Measurements from ENCODE around the gene ALDH1L1.

The ALDH1L1 gene

DNA sequence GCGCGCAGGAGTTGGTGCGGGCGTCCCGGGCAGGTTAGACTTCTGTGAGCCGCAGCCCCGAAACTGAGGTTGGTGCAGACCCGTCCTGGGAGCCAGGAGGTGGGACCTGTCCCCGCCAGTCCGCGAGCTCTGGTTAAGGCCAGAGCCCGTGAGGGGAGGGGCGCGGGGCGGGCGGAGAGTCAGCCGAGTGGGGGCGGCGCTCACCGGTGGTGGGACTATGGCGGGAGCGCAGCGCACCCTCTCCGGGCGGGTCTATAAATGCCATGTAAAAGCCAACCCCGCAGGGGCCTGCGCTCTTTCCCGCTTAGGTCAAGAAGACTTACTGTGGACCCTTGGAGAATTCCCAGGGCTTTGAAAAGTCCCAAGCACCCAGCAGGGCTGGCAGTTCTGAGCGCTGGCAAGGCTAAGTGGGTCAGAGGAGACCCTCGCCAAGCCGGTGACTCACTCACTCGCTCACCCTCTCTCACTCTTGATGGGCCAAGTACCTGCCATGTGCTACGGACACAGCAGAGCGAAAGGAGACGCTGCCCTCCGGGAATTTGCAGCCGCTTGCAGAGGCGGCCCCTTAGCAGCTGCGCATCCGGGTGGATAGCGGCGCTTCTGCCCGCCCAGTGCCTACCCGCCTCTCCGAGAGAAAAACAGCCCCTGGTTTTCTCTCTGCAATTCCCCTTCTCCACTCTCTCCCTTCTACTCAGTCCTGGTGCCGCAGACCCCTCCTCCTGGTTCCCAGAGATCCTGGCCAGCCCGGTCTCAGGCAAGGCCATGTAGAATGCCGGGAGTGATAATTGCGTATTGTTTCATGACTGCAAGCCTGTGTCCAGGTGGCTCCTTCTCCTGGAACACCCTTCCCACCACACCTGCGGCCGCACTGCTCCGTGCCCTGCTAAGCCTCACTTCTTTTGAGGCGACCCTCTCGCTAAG lies at the start of gene ALDH1L1:
ALDH1L1 (minus strand) TSS at position 110 of the 921 bp plus-strand sequence. CDS start 19,607 bp downstream, outside the sequence.
- peak; percentile 78 for DNase-seq (ENCODE audit: low spot score)

DNA sequence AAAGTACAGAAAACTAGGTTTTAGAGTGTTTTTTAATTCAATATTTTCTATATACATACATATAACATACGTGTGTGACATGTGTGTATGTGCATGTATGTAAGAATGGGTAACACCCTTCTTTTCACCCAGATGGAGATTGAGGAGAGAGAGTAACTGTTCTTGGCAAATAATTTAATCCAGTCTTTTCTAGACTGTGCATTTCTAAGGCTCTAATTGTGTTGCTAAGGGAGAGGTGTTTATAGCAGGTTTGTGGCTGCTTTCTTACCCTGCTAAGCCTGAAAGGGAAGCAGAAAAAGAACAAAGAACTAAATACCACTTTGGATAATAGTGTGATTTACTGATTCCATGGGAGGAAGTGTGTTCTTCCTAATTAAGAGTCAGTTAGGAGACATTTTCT lies 46.0 kb upstream of the ALDH1L1 start:
- peak; percentile 34 for DNase-seq (ENCODE audit: low spot score)

DNA sequence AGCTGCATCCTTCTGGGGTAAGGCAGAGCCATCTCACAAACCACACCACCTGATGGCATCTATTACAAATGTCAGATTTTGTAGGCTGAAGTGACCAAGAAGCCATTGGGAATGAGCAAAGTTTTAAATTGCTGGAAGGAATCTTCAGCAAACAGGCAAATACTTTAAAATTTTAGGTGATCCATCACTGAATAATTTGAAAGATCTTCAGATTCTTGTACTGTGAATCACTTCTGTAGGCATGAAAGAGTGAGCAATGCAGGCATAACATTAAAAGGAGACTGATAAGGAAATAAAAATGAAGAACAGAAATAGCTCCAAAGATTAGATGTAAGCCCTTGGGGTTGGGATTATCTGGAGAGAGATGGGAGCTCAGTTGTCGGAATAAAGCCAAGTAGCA lies 36.0 kb upstream of the ALDH1L1 start:
- no peak for DNase-seq (ENCODE audit: low spot score)

DNA sequence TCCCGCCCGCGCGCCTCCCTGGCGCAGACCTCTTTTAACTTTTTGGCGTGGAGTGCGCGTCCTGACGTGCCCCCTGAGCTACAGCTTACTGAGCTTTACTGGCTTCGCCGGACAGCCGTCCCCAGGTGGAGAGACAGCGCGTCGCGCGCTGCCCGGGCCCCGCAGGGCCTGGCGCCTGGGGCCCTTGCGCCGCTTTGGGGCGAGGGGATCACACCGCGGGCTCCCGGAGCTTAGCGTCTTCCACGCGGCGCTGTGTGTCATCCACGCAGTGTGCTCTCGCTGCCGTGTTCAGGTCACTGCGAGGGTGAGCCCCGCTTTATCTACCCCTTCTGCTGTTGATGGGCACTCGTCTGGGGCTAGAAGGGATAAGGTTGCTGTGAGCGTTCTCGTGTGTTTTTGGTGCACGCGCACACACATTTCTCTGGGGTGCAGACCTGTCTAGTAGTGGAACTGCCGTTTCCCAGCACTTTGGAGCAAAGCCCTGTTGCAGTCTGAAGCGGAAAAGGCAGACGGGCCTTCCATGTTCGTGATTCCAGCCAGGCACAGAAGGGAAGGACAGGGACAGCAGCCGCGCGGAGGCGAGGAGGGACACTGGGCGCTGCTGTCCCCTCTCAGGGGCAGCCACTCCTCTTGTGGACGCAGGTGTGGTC lies 33.1 kb upstream of the ALDH1L1 start:
- DNase-seq (ENCODE audit: low spot score): no peak

DNA sequence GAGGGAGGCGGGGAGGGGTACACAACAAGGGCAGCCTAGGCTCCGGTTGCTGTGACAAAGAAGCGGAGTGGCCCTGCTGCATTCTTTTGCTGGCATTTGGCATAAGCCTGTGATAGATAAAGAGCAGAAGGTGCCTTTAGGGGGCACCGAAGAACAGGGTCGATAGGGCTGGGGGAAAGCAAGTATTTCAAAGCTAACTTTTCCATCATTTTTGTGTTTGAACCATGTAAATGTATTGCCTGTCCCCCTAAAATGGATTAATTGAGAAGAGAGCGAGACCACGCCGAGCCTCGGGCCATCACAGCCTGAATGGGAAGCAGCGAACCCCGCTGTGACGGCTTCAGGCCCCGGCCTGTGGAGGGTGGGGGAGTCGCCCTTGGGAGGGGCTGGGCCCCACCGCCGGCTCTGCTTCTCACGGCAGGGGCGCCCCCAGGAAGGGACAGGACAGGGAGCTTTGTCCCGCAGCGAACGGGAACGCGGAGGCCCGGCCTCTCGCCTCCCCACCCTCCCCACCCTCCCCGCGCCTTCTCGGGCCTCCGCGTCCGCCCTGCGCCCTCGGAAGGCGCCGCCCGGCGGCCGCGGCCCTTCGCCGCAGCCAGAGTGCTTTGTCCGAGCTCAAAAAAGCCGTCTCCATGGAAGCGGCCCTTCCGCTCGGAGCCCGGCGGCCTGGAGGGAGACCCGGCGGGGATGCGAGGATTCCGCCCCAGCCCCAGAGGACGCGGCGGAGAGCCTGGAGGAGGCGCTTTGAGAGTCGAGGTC lies 32.4 kb upstream of the ALDH1L1 start:
- DNase-seq (ENCODE audit: low spot score): peak; percentile 11

DNA sequence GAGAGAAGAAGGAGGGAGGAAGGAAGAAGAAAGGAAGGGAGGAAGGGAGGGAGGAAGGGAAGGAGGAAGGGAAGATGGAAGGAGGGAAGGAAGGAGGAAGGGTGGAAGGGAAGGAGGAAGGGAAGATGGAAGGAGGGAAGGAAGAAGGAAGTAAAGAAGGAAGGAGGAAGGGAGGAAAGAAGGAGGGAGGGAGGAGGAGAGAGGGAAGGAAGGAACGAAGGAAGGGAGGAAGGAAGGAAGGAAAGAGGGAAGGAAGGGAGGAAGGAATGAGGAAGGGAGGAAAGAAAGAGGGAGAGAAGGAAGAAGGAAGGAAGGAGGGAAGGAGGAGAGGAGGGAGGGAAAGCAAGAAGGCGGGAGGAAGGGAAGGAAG lies 31.8 kb upstream of the ALDH1L1 start:
- no peak for DNase-seq (ENCODE audit: low spot score)

DNA sequence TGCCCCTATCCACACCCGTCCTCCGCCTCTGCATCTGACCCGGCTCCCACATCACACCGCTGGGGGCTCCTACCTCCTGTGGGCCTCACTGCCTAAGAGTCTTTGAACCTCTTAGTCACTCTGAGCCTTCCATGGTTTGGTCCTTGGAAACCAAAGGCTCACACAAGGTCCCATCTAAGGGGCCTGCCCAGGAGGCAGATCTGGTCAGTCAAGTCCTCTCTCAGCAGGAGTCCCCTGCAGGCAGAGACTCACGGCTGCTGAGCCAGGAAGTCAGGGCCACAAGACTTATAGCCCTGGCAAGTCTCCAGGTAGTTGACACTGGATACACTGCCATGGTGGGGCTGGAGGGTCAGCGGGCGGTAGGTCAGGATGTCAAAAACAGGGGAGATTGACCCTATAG lies 31.2 kb upstream of the ALDH1L1 start:
- no peak for DNase-seq (ENCODE audit: low spot score)

DNA sequence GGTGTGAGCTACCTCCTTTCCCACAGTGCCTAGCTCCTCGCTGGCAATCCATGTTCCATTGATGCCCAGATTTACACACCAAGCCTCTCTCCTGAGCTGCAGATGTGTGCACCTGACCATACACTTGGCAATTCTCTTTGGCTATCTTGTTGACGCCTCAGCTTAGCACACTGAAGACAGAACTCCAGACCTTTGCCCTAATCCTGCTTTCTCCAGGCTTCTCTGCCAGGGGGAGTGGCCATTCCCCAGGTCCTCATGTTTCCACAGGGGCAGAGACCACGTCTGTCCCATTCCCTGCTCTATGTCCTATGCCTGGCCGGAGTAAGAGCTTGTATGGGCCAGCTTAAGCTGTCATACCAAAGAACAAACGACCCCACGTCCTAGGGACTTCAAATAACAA lies 30.2 kb upstream of the ALDH1L1 start:
- no peak for DNase-seq (ENCODE audit: low spot score)

DNA sequence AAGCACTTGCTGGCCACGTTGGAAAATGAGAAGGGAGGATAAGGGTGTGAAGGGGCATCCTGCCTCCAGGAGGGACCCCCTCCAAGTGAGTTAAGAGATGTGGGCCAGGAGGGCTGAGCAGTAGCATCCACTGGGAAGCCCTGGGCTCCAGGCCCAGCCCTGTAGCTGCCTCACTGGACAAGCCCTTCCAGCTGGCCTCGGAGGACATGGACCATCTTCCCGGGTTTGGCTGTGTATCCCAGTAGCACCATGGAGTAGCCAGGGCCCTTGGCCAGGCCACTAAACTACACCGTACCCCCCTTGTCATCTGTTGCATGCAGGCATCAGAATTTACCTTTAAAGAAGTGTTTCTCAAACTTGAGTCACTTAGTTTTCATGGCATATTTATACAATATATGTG lies 29.4 kb upstream of the ALDH1L1 start:
- no peak for DNase-seq (ENCODE audit: low spot score)

DNA sequence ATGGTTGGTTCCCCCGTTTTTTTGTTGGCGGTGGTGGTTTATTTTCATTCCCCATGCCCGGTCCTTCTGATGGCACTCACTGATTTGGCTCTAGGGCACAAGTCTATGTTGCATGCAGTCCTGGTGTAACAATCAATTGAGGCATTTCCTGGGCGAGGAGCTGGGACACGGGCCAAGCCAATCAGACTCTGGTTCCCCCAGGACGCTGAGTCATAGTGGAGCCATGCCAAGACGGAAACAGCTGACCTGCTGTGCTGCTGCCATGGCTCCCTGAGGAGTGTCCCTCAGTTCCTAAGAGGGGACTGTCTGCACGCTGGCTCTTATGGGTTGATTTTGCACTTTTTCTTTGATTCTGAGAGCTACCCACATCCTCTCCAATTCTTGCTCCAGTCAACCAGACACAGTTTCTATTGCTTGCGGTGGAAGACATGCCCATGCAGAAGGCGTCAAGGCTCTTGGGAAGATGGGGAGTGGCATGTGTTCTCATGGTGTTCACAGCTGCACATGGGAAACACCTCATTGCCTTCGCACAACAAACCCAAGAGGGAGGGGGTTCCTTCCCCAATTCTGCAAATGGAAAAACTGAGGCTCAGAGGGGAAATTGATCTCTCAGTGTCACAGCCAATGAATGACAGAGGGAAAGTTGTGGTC lies 28.3 kb upstream of the ALDH1L1 start:
- DNase-seq (ENCODE audit: low spot score): peak; percentile 11

DNA sequence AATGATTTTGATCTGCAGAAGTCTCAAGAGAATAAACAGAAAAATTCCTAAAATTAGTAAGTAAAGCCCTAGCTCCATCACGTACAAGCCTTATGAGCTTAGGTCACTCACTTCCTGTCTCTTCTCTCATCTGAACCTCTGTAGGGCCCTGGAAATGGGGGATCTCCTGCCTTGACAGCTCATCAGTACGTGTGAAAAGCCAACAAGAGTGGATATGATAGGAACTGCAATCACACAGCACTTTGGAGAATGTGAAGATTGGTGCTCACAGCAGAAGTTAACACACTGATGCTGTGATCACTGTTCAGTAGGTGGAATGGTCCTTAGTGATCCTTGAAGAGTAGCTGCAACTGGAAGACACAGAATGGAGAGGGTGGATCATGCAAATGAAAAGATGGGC lies 27.8 kb upstream of the ALDH1L1 start:
- no peak for DNase-seq (ENCODE audit: low spot score)

DNA sequence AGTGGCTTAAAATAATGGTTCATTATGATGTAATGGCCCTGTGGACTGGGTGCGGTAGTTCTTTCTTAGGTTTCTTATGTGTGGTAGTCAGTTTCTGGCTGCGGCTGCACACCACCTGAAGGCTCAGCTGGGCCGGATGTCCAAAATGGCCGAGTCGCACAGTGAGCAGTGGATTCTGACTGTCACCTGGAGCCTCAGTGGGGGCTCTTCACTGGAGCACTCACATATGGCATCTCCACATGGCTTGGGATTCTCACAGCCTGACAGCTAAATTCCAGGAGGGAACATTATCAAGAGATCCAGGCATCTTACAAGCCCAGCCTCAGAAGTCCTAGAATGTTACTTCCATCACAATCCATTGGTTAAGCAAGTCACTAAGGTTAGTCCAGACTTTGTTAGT lies 26.8 kb upstream of the ALDH1L1 start:
- DNase-seq (ENCODE audit: low spot score): no peak

DNA sequence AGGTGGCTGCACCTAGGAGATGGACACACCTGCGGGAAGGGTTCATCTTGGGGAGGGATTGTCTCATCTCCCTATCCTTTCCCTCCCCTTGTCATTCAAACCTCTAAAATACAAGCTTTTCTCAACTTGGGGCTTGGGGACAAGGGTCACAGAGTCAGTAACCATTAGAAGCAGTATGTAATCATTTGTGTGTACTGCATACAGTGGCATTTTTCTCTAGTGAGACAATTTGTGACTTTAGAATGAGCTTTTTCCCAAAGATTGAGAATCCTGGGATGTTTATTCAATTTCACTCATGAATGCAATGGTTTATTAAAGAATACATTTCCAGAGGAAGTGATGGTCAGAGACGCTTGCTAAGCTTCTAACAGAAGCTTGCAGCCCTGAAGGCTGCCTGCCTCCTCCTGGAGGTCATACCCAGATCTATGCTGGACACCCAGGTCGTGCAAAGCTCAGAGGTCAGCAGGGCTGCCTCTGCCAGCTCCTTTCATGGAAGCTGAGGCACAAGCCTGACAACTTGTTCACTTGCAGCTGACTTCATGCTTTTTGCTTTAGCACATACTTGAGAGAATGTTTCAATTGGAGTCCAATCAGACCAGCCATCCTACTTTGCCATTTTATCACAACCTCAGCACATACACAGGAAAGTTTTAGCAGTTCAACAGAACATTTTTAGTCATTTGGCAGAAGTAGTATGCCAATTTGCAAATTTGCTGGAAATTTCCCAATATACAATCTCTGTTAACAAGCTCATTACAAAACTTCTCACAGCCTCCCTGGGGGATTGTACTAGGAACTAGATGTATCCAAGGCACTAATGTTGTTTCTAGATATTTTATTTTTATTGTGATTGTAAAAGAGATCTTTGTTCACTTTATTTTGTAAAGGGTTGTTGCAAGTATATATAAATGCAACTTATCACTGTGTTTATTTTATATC lies 25.6 kb upstream of the ALDH1L1 start:
- no peak for DNase-seq (ENCODE audit: low spot score)

DNA sequence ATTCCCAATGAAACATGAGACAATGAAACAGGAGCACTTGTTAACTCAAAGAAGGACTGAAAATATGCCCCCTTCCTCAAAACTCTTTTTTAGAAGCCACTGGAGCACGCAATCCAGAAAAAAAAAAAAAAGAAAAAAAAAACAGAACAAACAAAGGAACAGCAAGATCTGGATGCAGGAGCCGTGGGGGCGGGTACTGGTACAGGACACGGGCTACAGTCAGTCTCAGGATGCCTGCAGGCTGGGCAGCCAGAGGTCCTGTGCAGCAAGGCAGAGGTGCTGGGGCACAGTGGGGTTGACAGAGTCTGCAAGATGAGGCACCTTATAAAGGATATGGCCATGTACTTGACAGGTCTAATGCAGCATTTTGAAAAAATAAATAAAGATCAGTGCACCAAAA lies 22.3 kb upstream of the ALDH1L1 start:
- no peak for DNase-seq (ENCODE audit: low spot score)

DNA sequence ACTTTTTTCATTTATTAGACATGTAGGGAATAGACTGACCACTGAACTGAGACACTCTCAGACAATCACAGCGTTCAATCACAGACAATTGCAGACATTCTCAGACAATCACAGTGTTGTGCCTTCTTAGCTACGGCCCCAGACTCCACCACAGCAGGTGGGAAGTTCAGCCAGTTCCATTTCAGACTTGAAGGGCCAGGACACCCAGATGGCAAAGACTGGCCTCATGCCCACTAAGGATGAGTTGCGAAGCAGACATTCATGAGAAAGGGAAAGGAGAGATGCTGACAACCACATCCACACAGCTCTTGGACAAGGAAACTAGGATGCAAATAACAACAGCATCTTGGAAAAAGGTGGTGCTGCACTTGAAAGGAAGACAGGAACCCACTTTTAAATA lies 21.9 kb upstream of the ALDH1L1 start:
- no peak for DNase-seq (ENCODE audit: low spot score)

DNA sequence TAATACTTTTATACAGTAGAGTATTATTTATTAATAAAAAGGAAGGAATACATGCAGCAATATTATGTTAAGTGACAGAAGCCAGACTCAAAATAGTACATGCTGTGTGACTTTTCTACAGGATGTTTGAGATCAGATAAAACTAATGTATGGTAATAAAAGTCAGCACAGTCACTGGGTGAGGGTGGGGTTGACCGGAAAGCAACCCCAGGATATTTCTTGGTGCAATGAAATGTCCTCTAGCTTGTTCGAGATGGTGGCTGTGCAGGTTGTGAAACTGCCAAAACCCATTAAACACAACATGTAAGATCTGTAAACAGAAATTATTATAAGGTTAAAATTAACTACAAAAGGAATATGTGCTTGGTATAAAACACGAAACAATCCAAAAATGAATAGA lies 20.8 kb upstream of the ALDH1L1 start:
- no peak for DNase-seq (ENCODE audit: low spot score)

DNA sequence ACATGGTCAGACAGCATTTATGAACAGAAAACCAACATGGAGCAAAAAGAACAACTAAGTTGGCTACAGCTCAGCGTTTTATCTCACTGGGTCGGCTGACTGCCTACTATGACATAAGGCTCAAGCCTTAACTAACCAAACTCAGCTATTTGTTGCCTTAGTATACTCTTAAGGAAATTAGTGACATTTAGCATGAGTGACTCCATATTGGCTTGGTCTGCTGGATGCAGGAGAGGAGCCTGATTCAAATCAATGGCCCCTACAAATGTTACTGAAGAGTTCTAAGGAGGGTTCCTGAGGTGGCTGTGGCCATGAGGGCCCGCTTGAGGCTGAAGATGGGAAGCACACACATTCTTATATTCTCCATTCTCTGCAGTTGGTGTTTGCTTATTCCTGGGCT lies 20.1 kb upstream of the ALDH1L1 start:
- DNase-seq (ENCODE audit: low spot score): no peak

DNA sequence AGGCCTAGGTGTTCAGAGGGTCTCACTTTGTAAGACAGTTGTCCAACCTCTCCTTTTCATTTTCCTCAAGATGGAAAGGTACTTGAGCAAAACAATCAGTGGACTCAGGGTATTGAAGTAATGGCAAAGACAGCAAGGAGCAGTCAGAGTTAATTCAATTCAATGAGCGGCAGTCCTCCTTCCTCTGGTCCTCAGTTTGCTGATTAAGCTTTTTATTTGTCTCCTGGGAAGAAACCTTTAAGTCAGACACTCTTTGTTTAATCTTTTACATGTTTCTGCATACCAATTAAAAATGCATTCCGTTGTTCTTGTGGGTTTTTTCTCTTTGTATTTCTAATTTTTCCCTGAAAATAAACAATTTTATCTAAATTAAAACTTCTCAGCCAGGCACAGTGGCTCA lies 18.9 kb upstream of the ALDH1L1 start:
- DNase-seq (ENCODE audit: low spot score): no peak

DNA sequence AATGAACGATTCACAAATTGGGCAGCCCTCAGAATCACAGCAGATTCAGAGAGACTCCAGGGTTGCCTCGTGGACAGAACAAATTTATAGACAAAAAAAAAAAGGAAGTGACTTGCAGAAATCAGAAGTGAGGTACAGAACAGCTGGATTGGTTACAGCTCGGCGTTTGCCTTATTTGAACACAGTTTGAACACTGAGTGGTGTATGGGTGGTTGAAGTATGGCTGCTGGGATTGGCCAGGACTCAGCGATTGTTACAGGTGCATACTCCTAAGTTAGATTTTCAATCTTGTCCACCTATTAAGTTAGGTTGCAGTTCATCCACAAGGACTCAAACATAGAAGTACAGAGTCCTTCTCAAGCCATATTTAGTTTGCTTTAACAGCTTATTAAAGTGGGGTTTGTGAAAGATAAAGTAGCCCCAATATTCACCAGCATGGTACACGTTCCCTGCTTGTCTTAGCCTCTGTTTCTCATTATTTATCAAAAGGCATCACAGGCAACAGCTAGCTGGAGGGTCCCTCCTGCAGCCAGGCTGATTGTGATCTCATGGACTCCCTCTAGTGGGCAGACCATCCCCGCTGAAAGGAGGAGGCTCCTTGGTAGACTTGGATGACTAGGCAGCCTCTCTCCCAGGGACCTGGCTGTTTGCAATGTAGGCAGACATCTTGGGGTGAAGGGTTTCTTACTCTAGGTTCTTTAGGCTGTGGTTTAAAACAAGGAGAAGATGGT lies 17.6 kb upstream of the ALDH1L1 start:
- DNase-seq (ENCODE audit: low spot score): peak; percentile 50

DNA sequence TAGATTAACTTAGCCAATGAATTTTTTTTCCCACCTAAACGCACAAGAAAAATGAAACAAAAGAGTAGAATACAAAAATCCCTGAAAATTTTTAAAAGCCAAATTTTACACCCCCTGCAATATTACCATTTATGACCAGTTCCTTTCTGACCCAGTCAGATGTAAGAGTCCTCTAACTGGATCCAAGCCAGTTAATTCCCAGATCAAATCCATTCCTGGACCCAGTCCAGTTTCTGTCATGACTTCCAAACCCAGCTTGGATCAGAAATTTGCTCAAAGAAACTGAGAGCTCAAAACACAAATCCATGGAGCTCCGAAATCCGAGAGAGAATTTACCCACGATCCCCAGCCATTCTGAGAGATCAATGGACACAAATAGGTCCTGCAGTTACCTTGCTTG lies 17.0 kb upstream of the ALDH1L1 start:
- DNase-seq (ENCODE audit: low spot score): no peak
